Adrenal gland (tissue), 12 donors: ENCODE results near the gene MUC20. TPM values are rescaled to one million over a fixed set of nuclear protein-coding genes. Genes with fewer than 3 reads are reported as not detected.
"Not testable (repeated sequence)": the region's sequence is repeated elsewhere in the genome, so short reads cannot be mapped to it uniquely, and the experiment has no call there.

ENCODE experiments used
- DNase-seq, 7 donors: peaks; one replicate each; pipeline ENCODE4 v3.0.0-alpha.2; 2019 to 2020
- H3K27ac ChIP-seq, 5 donors: fragments of 200-600 bp; sonication (generic) in 4 of 5; 1 replicate in 3 of 5; 2 replicates in 2 of 5; pipeline versions ENCODE4 v1.5.1 to v1.8.0; 2016 to 2020; ENCODE audit warnings: mild to moderate bottlenecking in 1 of 5
- H3K27me3 ChIP-seq: fragments of 200-600 bp; 2 replicates; pipeline ENCODE4 v1.8.0; 2021
- H3K36me3 ChIP-seq, 2 donors: fragments of 200-600 bp; replicated peaks in 1 of 2; 1 replicate in 1 of 2; 2 replicates in 1 of 2; pipeline versions ENCODE4 v1.5.1 to v1.8.0; 2018 to 2022
- H3K4me1 ChIP-seq, 2 donors: fragments of 200-600 bp; replicated peaks in 1 of 2; 1 replicate in 1 of 2; 2 replicates in 1 of 2; pipeline versions ENCODE4 v1.5.1 to v1.8.0; 2018 to 2021
- H3K4me3 ChIP-seq, 4 donors: fragments of 200-600 bp; sonication (generic) in 3 of 4; one replicate each; pipeline ENCODE4 v1.5.1; 2016 to 2018
- H3K9me3 ChIP-seq, 3 donors: fragments of 200-600 bp; sonication (generic) in 1 of 3; replicated peaks in 1 of 3; 1 replicate in 2 of 3; 2 replicates in 1 of 3; pipeline versions ENCODE4 v1.5.1 to v1.8.0; 2016 to 2021
- CTCF ChIP-seq, 6 experiments: fragments of 450-650 bp in 4 of 6; fragments of 200-600 bp in 2 of 6; sonication (generic) in 1 of 6; IDR thresholded peaks; 1 replicate in 5 of 6; 2 replicates in 1 of 6; pipeline versions ENCODE4 v1.5.1 to v1.8.0; 2016 to 2021; ENCODE audit warnings: antibody characterized with exemption in 6 of 6, mild to moderate bottlenecking in 2 of 6, moderate library complexity in 1 of 6
- POLR2A ChIP-seq, 2 donors: fragments of 450-650 bp; IDR thresholded peaks; one replicate each; pipeline ENCODE4 v1.6.1; 2017; ENCODE audit warnings: antibody characterized with exemption in 2 of 2, mild to moderate bottlenecking in 2 of 2, moderate library complexity in 1 of 2
- WGBS, 4 donors: extraction: QIAGEN DNeasy Blood & Tissue Kit in 2 of 4; methylation state at CpG; one replicate each; pipeline versions ENCODE4 v1.1.5 to v1.1.7; 2013 to 2017; 5-methylcytosine and 5-hydroxymethylcytosine counted together
- intact Hi-C, 2 donors: fragments of 100-400 bp; cut with DNase I; formaldehyde crosslinking; loops; one replicate each; pipeline versions ENCODE4 v1.14.1 to v1.15.0; 2022 to 2023
- polyA plus RNA-seq, 3 donors: library from polyadenylated mRNA; stranded (reverse); fragments of 200-250 nt in 2 of 3; fragments of 350-450 nt in 1 of 3; fragmentation: Illumina TruSeq in 1 of 3; extraction: RNeasy Lipid Tissue Mini Kit (QIAGEN cat#74804) in 1 of 3; gene quantifications; one replicate each; pipeline ENCODE4 v1.2.3, GENCODE V29; 2013 to 2014
- total RNA-seq, 9 donors: library from RNA; depleted of rRNA in 4 of 9; stranded (reverse); fragments of >200 nt in 4 of 9; fragments of 120-200 nt in 1 of 9; fragmentation: NEBNext Ultra II Directional in 1 of 9; extraction: Animal tissue kit (Norgen Biotek cat#: 25700) in 1 of 9; gene quantifications; one replicate each; pipeline versions ENCODE4 v1.1.0 to v1.2.4, GENCODE V29; 2013 to 2023
- donor health status: healthy with polysubstance abuse.
- donor health status: Bipolar disorder and iron deficiency.
- donor health status: DM: yes; HTN: yes; CAD: no.
- donor health status: DM: no; HTN: no; CAD: no.
- donor health status: DM: no; HTN: no; CAD: no.
- donor health status: DM: yes; HTN: yes; CAD: no.

MUC20 gene
- total and polyA plus RNA-seq, 12 donors: 0.78 to 20.2 (median 3.0) TPM

DNA sequence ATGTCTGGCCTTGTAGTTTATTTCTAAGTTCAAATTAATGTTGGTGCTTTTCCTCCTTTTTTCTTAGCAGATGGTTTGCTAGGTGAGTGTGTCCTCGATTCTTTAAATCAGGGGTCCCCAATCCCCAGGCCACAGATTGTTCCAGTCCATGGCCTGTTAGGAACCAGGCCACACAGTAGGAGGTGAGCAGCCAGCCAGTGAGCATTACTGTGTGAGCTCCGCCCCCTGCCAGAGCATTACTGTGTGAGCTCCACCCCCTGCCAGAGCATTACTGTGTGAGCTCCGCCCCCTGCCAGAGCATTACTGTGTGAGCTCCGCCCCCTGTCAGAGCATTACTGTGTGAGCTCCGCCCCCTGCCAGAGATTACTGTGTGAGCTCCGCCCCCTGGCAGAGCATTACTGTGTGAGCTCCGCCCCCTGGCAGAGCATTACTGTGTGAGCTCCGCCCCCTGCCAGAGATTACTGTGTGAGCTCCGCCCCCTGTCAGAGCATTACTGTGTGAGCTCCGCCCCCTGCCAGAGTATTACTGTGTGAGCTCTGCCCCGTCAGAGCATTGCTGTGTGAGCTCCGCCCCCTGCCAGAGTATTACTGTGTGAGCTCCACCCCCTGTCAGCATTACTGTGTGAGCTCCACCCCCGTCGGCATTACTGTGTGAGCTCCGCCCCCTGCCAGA, 34.1 kb upstream of the MUC20 start:
- H3K27ac ChIP-seq, H3K27me3 ChIP-seq, intact Hi-C loops, H3K9me3 ChIP-seq, H3K4me1 ChIP-seq, H3K4me3 ChIP-seq, DNase-seq: not testable (repeated sequence)
- peaks cover 0 to 56% of the 10 kb centered on the region in 2 donors for H3K36me3 ChIP-seq
- WGBS, 4 donors: 91 to 96% (median 93%) methylated on average over 2 to 15 of the region's 15 CpGs

DNA sequence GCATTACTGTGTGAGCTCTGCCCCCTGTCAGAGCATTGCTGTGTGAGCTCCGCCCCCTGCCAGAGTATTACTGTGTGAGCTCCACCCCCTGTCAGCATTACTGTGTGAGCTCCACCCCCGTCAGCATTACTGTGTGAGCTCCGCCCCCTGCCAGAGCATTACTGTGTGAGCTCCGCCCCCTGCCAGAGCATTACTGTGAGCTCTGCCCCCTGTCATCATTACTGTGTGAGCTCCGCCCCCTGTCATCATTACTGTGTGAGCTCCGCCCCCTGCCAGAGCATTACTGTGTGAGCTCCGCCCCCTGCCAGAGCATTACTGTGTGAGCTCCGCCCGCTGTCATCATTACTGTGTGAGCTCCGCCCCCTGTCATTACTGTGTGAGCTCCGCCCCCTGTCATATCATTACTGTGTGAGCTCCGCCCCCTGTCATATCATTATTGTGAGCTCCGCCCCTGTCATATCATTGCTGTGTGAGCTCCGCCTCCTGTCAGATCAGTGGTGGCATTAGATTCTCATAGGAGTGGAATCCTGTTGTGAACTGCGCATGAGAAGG, 33.5 kb upstream of the MUC20 start:
- DNase-seq, intact Hi-C loops, H3K27ac ChIP-seq, H3K27me3 ChIP-seq, H3K9me3 ChIP-seq, H3K4me1 ChIP-seq, H3K4me3 ChIP-seq: not testable (repeated sequence)
- peaks cover 0 to 58% of the 10 kb centered on the region in 2 donors for H3K36me3 ChIP-seq
- WGBS, 4 donors: 88 to 99% (median 97%) methylated on average over 7 to 15 of the region's 15 CpGs

DNA sequence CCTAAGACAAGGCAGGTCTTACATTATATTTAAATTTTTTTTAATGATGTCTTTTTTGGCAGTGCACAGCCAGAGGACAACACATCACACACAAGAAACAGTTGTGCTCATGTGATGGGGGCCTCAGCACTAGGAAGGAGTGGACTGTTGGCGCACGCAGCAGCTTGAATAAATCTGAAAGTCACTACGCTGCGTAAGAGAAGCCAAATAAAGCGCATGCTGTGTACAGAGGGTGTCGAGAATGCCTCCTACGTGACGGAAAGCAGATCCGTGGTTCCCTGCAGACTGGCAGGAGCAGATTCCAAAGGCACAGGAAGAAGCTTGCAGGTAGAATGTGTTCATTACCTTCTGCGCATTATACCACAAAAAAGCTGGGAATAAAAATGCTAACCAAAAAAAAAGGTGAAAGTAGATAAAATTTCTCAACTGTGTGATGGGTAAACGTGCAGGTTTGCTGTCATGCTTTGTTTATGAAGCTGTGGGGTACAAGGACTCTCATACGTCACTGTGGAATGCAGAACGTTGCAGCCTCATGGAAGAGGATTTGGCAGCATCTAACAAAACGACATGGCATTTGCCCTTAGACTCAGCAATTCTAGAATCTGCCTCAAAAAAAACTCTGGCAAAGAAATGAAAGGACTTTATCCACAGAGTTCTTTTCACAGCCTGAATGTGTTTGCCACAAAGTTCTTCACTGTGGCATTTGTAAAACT, 32.2 kb upstream of the MUC20 start:
- intact Hi-C loops, H3K4me1 ChIP-seq, H3K4me3 ChIP-seq, DNase-seq, H3K9me3 ChIP-seq, H3K27me3 ChIP-seq: not testable (repeated sequence)
- Histone ChIP-seq H3K27ac (peak overlapping the region in 1 of 5 donors; percentile 12), H3K36me3 (peaks cover 0 to 59% of the 10 kb centered on the region in 2 donors)
- WGBS, 4 donors: 22 to 66% (median 54%) methylated on average over 4 to 8 of the region's 14 CpGs

DNA sequence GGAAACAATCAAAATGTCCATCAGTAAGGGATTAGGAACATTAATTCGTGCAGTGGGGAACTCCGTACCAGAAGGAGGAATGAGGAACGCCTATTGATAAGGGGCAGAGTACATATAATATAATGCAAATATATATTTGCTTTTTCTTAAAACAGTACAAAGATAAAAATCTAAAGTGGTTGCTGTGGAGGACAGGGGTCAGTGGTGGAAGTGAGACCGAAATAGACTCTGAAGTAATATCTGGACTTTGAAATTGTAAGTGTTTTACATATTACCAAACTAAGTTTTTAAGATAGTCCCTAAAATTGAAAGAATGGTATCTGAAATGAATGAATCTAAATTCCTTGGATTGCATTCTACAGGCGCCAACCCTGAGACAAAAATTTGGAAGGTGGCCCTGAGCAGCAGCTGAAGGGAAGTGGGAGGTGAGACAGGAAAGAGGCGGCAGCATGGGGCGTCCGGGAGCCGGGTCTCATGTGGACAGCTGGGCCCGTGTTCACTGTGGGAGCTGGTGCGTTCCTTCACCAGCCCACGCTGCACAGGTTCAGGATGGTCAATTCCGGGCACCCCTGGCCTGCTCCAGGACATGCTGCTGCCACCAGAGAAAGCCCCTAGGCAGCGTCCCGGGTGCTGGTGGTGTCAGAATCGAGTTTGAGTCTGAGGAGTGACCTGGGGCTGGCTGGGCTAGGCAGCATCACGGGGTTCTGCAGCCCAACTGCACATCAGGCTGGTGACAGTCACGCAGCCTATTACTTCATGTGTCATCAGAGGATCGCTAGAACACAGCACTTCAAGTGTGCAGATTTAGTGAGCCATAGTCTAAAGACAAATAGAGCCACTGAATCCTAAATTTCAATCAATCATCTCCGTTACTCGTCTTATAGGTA, 31.4 kb upstream of the MUC20 start:
- H3K9me3 ChIP-seq, intact Hi-C loops, H3K4me1 ChIP-seq, H3K4me3 ChIP-seq, H3K27me3 ChIP-seq, DNase-seq: not testable (repeated sequence)
- H3K27ac ChIP-seq: peak overlapping the region in 1 of 5 donors; percentile 12
- 76 to 80% (median 79%) methylated on average over 17 to 21 of the region's 21 CpGs for WGBS, 4 donors
- peaks cover 0 to 51% of the 10 kb centered on the region in 2 donors for H3K36me3 ChIP-seq

- no peak overlapping the region for H3K4me3 ChIP-seq
- intact Hi-C loops: no loop called here
- H3K4me1 ChIP-seq: peaks cover 0 to 4% of the 10 kb centered on the region in 2 donors
- H3K36me3 ChIP-seq: peaks cover 0 to 43% of the 10 kb centered on the region in 2 donors
- H3K27ac ChIP-seq: no peak overlapping the region
- WGBS, 4 donors: 87 to 97% (median 90%) methylated on average over 9 of the region's 9 CpGs
- no peak for TF ChIP-seq CTCF (IDR thresholded peaks at IDR 0.05)
- no peak for TF ChIP-seq POLR2A (IDR thresholded peaks at IDR 0.05)
- H3K27me3 ChIP-seq: no peaks in the 10 kb centered on the region
- no peak for DNase-seq
- H3K9me3 ChIP-seq: no peaks in the 10 kb centered on the region
These were observed 29.8 kb upstream of the MUC20 start for GRCh38 chr3:195690951-195691350.

DNA sequence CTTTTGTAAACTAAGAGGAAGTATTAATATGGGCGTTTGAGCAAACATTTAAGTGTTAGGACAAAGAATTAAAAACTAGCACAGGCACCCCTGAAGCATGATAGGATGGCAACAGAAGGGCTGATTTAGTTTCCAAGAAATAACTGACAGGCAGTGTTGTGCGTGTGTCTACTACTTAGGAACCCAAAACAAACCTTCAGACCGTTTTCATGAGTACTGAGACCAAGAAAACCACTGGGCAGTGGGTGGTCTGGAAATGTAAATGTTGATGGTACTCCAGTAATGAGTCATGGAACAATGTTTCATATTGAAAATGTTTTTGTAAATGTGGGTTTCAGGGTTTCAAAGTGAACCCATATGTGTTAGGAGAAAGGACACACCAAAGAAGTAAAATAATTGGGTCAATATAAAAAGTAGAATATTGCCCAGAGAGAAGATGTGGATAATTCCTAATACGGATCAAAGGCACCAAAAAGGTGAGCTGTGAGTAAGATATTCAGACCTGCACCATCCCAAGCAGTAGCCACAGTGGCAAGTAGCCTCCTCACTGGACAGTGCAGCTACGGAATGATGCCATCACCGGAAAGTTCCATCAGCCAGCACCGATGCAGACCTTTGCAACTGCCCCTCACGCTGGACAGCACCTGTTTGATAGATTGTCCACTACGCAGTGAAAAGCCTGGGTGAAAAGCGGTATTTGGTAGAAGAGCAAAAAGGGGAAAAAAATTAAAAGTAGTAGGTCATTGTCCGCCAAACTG, 29.0 kb upstream of the MUC20 start:
- H3K4me3 ChIP-seq, DNase-seq, H3K27me3 ChIP-seq, H3K9me3 ChIP-seq, H3K27ac ChIP-seq, intact Hi-C loops, H3K4me1 ChIP-seq: not testable (repeated sequence)
- WGBS, 4 donors: 89 to 93% (median 93%) methylated on average over 8 to 10 of the region's 11 CpGs
- H3K36me3 ChIP-seq: peaks cover 0 to 41% of the 10 kb centered on the region in 2 donors
